K562 (cell line): Measurements from ENCODE around the gene CCDC196. TPM values are rescaled to one million over a fixed set of nuclear protein-coding genes. Genes with fewer than 3 reads are reported as not detected.
A peak's percentile ranks its signal among the peaks of the same experiment; 100 is the strongest.

Source experiments
- ATAC-seq: fragments of 200-7000 bp; cut with Tn5 transposase; 3 replicates; pipeline ENCODE4 v1.9.1; 2020; ENCODE audit warnings: moderate library complexity
- BruUV-seq: library from RNA; stranded (reverse); fragments of 400-500 nt; replicated peaks from 2 replicates; lab custom pipeline; 2021; lab: Mats Ljungman, UMichigan
- CTCF ChIA-PET: fragments of 300-600 bp; formaldehyde crosslinking; extraction: SDS; loops from one replicate; lab custom pipeline; 2021; ENCODE audit warnings: low intra/inter-chr PET ratio; lab: Yijun Ruan, JAX
- POLR2A ChIA-PET: fragments of 300-600, 350-650 bp; sonication (Branson Sonifier 250); formaldehyde crosslinking; extraction: SDS; loops from one replicate; lab custom pipeline; 2021; ENCODE audit warnings: antibody characterized with exemption, inconsistent platforms; lab: Yijun Ruan, JAX
- DNase-seq, 4 experiments: peaks; one replicate each; pipeline versions ENCODE4 v3.0.0 to v3.0.0-alpha.2; 2011 to 2018; ENCODE audit warnings: low spot score in 3 of 4, mixed read lengths in 3 of 4; ENCODE audit errors: extremely low read depth in 1 of 4
- FAIRE-seq: peaks from 2 replicates; lab custom pipeline; 2011; peaks lifted over from hg19 to GRCh38; lab: Jason Lieb, UNC
- H2AFZ ChIP-seq: 2 replicates; pipeline ENCODE4 v1.6.0; 2011; ENCODE audit warnings: low read depth, low read length, control low read depth, inconsistent platforms
- H3K27ac ChIP-seq: fragments of 200-600 bp; 3 replicates; pipeline ENCODE4 v1.8.0; 2011; ENCODE audit warnings: low read depth, mild to moderate bottlenecking, control low read depth, inconsistent platforms, low read length, moderate library complexity, mixed read lengths; ENCODE audit errors: extremely low read depth
- H3K27me3 ChIP-seq, 2 experiments: fragments of 300-600 bp in 1 of 2; 2 replicates in 1 of 2; 3 replicates in 1 of 2; pipeline versions ENCODE4 v1.6.0 to v1.8.0; 2011; ENCODE audit warnings: inconsistent platforms in 2 of 2, low read length in 2 of 2, mild to moderate bottlenecking in 1 of 2, mixed read lengths in 1 of 2, moderate library complexity in 1 of 2; ENCODE audit not compliant: control insufficient read depth in 2 of 2, insufficient read depth in 2 of 2
- H3K36me3 ChIP-seq: fragments of 300-600 bp; 3 replicates; pipeline ENCODE4 v1.8.0; 2011; ENCODE audit warnings: mild to moderate bottlenecking, low read length, inconsistent platforms; ENCODE audit not compliant: control insufficient read depth, insufficient read depth
- H3K4me1 ChIP-seq, 2 experiments: fragments of 200-600 bp in 1 of 2; replicated peaks in 1 of 2; 2 replicates in 1 of 2; 3 replicates in 1 of 2; pipeline versions ENCODE4 v1.5.1 to v1.8.0; 2011; ENCODE audit warnings: inconsistent platforms in 2 of 2, low read length in 2 of 2, mild to moderate bottlenecking in 1 of 2, mixed read lengths in 1 of 2, moderate library complexity in 1 of 2; ENCODE audit not compliant: control insufficient read depth in 2 of 2, insufficient read depth in 2 of 2
- H3K4me2 ChIP-seq: 2 replicates; pipeline ENCODE4 v1.6.1; 2011; ENCODE audit warnings: low read length, control low read depth, inconsistent platforms, mixed read lengths; ENCODE audit not compliant: insufficient read depth
- H3K4me3 ChIP-seq: fragments of 200-600 bp; sonication (generic), shearing (Covaris generic); 2 replicates; pipeline ENCODE4 v1.5.1; 2016; ENCODE audit warnings: control low read depth, inconsistent platforms
- H3K79me2 ChIP-seq: fragments of 200-600 bp; 3 replicates; pipeline ENCODE4 v1.8.0; 2011; ENCODE audit warnings: low read length, inconsistent platforms; ENCODE audit not compliant: control insufficient read depth, insufficient read depth
- H3K9ac ChIP-seq, 2 experiments: 2 replicates each; pipeline versions ENCODE4 v1.6.0 to v1.6.1; 2011; ENCODE audit warnings: low read depth in 2 of 2, low read length in 2 of 2, control low read depth in 1 of 2, inconsistent platforms in 1 of 2, mild to moderate bottlenecking in 1 of 2, mixed read lengths in 1 of 2; ENCODE audit not compliant: insufficient read depth in 1 of 2
- H3K9me1 ChIP-seq: one replicate; pipeline ENCODE4 v1.6.0; 2011; ENCODE audit warnings: inconsistent platforms, mild to moderate bottlenecking, low read length, moderate library complexity; ENCODE audit not compliant: control insufficient read depth, insufficient read depth
- H3K9me3 ChIP-seq: replicated peaks from 2 replicates; pipeline ENCODE4 v1.5.1; 2011; ENCODE audit warnings: low read depth, low read length, inconsistent platforms; ENCODE audit not compliant: control insufficient read depth, insufficient read depth
- H4K20me1 ChIP-seq: replicated peaks from 2 replicates; pipeline ENCODE4 v1.6.1; 2011; ENCODE audit warnings: low read length, inconsistent platforms, mixed read lengths; ENCODE audit not compliant: control insufficient read depth, insufficient read depth
- CREB5 ChIP-seq: fragments of 250-450 bp; sonication (Bioruptor Pico); IDR thresholded peaks from 2 replicates; pipeline ENCODE4 v1.5.0; 2020; ENCODE audit warnings: mild to moderate bottlenecking
- DNMT1 ChIP-seq: fragments of 450-650 bp; IDR thresholded peaks from 2 replicates; pipeline ENCODE4 v1.6.1; 2016; ENCODE audit warnings: antibody characterized with exemption, mild to moderate bottlenecking
- HDAC2 ChIP-seq: fragments of 450-650 bp; IDR thresholded peaks from 2 replicates; pipeline ENCODE4 v1.6.1; 2016; ENCODE audit warnings: mild to moderate bottlenecking
- HMG20B ChIP-seq: fragments of 250-450 bp; sonication (Bioruptor Pico); IDR thresholded peaks from 2 replicates; pipeline ENCODE4 v1.5.0; 2021; ENCODE audit warnings: mild to moderate bottlenecking
- RBM39 ChIP-seq: fragments of 200-400 bp; formaldehyde crosslinking; optimal IDR thresholded peaks from 2 replicates; pipeline ENCODE3; 2018; ENCODE audit warnings: low read depth, low read length
- RERE ChIP-seq: sonication (generic); formaldehyde crosslinking; IDR thresholded peaks from 2 replicates; pipeline ENCODE4 v1.8.0; 2023; ENCODE audit warnings: missing genetic modification reagents, mild to moderate bottlenecking, borderline replicate concordance
- SP1 ChIP-seq: sonication (generic); formaldehyde crosslinking; IDR thresholded peaks from 2 replicates; pipeline ENCODE4 v1.8.1; 2022; ENCODE audit warnings: mild to moderate bottlenecking, missing genetic modification reagents
- SPI1 ChIP-seq: IDR thresholded peaks from 2 replicates; pipeline ENCODE4 v1.6.1; 2011; ENCODE audit warnings: low read depth, low read length, control low read depth, borderline replicate concordance
- TRIM25 ChIP-seq: fragments of 450-650 bp; IDR thresholded peaks from 2 replicates; pipeline ENCODE4 v1.7.0; 2016; ENCODE audit warnings: borderline replicate concordance
- ZBTB9 ChIP-seq: fragments of 450-650 bp; formaldehyde crosslinking; IDR thresholded peaks from 2 replicates; pipeline ENCODE4 v1.4.0; 2020; ENCODE audit warnings: mild to moderate bottlenecking, moderate library complexity
- ZNF311 ChIP-seq: fragments of 250-450 bp; sonication (Bioruptor Pico); IDR thresholded peaks from 2 replicates; pipeline ENCODE4 v1.4.0; 2020; ENCODE audit warnings: mild to moderate bottlenecking, moderate library complexity
- ZNF830 ChIP-seq: fragments of 250-450 bp; sonication (Bioruptor Pico); IDR thresholded peaks from 2 replicates; pipeline ENCODE4 v1.5.0; 2021; ENCODE audit warnings: mild to moderate bottlenecking
- WGBS: fragments of 100-300 bp; shearing (Covaris generic); methylation state at CpG from one replicate; pipeline ENCODE4 v1.1.6; 2016; ENCODE audit warnings: low coverage, mixed read lengths; ENCODE audit not compliant: insufficient coverage; ENCODE audit errors: missing lambda C conversion rate; 5-methylcytosine and 5-hydroxymethylcytosine counted together
- in situ Hi-C: fragments of 300-500 bp; cut with MboI; formaldehyde crosslinking; loops from 4 replicates; pipeline ENCODE4 v1.15.0; 2018; ENCODE audit warnings: inconsistent platforms, mixed read lengths
- intact Hi-C: fragments of 100-400 bp; cut with micrococcal nuclease; formaldehyde crosslinking; loops from 2 replicates; pipeline ENCODE4 v1.14.2; 2022
- polyA plus RNA-seq, 8 experiments: library from polyadenylated mRNA; depleted of rRNA in 4 of 8; stranded (reverse) in 5 of 8; unstranded in 3 of 8; fragments of >200 nt; fragmentation: Nextera tagmentation in 2 of 8; fragmentation: Illumina TruSeq in 1 of 8; extraction: Ambion mirVana in 2 of 8; extraction: Trizol in 1 of 8; gene quantifications; 2 replicates each; pipeline versions ENCODE4 v1.2.1 to v1.2.3, GENCODE V29; 2011 to 2014; ENCODE audit warnings: inconsistent platforms in 1 of 8, missing spikeins in 1 of 8
- total RNA-seq, 7 experiments: library from RNA; depleted of rRNA in 6 of 7; stranded (reverse); fragments of >200 nt in 6 of 7; fragmentation: Illumina TruSeq in 2 of 7; extraction: Trizol in 2 of 7; gene quantifications; 2 replicates each; pipeline versions ENCODE4 v1.2.1 to v1.2.3, GENCODE V29; 2011 to 2021; ENCODE audit warnings: low replicate concordance in 1 of 7

Gene CCDC196
- total and polyA plus RNA-seq, 9 of the 15 experiments (the other 6 are each of a cell fraction or from before 2014, with no cell fraction given), result not detected

- H3K9me1 ChIP-seq, result no peaks in the 10 kb centered on the region
- no peaks in the 10 kb centered on the region for H3K4me1 ChIP-seq
- no peak for DNase-seq
- H3K79me2 ChIP-seq, result no peaks in the 10 kb centered on the region
- no peaks in the 10 kb centered on the region for H4K20me1 ChIP-seq
- POLR2A ChIA-PET, result interaction anchor here (0.8 kb wide), 1 partner anchor 1361 kb away, joined by 3 read pairs; no protein-coding TSS in a partner anchor
- TF ChIP-seq ZNF311 (CRISPR knock-in tag), result no peak
- TF ChIP-seq RBM39, result no peak
- no peak for TF ChIP-seq ZNF830 (CRISPR knock-in tag)
- TF ChIP-seq HDAC2, result no peak
- no peak for TF ChIP-seq CREB5 (CRISPR knock-in tag)
- no peak for TF ChIP-seq TRIM25
- no peak for TF ChIP-seq SP1 (CRISPR knock-in tag)
- no peak for TF ChIP-seq ZBTB9 (CRISPR knock-in tag)
- no peak for TF ChIP-seq HMG20B
- no peak for TF ChIP-seq RERE (CRISPR knock-in tag)
- no peak for TF ChIP-seq DNMT1
- no peak for TF ChIP-seq SPI1
- H3K4me3 ChIP-seq, result no peak overlapping the region
- in situ Hi-C loops (loop anchor here (25.0 kb wide), 1 partner anchor 1316 kb away; the partner anchor contains the start of genes RAD51B and ZFYVE26), intact Hi-C loops (no loop called here)
- H3K9ac ChIP-seq, result no peak overlapping the region
- H2AFZ ChIP-seq, result no peak overlapping the region
- no peak overlapping the region for H3K27ac ChIP-seq
- ATAC-seq, result 0 out of 3 replicates have a peak, but pooled peaks have one; percentile 21
- H3K27me3 ChIP-seq, result no peaks in the 10 kb centered on the region
- WGBS, result 48% methylated on average over 4 of the region's 4 CpGs
- H3K9me3 ChIP-seq, result no peaks in the 10 kb centered on the region
- FAIRE-seq, result no peak
- CTCF ChIA-PET, result no interaction called here
- H3K4me2 ChIP-seq, result no peak overlapping the region
- BruUV-seq, result no TSS peak
- no peaks in the 10 kb centered on the region for H3K36me3 ChIP-seq
Measured at GRCh38 chr14:66496188-66496807, 10.1 kb downstream of the CCDC196 start.
